Limb (tissue), 2 donors: ENCODE measurements around the gene TMEM144.

Experiments
- DNase-seq, 2 donors: peaks; one replicate each; pipeline ENCODE4 v3.0.0-alpha.2; 2016; ENCODE audit errors: extremely low spot score in 2 of 2

The TMEM144 gene

DNA sequence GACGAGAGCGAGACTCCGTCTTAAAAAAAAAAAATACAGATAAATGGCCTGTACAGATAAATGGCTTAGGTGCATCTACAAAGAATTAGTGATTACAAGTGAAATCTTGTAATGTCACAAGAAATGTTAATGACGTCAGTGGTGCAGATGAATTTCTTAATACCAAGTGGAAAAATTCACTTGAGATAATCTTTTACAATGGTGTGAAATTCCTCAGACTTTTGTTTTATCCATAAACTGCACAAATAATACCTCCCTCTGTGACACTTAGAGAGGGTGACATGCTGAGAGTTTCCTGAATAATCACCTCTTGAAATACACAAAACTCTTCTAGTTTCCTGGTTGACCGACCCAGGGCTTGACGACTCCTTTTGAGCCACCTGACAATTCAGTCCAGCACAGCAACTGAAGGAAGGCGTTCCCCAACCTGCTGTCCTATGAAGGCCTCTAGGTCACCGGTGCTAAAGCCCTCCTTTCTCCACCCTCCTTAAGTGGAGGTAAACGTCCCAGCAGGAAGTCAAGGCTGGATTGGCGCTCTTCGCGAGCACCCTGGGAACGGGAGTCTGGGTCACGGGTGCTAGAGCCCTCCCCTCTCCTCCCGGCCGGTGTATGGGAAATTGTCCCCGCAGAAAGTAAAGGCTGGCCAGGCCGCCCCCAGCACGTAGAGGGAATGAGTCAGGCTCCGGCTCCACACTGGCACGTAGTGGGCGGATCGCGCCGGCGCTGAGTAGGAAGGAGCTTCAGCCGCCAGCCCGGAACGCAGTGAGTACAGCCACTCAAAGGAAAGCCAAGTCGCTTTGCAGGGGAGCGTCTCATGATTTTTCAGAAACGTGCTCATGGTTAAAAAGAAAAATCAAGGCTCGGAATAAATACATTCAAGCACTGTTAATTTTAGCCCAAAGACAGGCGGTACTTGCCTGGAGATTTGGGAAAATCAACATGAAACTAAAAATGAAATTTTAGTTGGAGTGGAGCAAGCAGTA is at the start of gene TMEM144:
Gene TMEM144 (plus strand): TSS at position 662 of the 983 bp plus-strand sequence. CDS start 2,182 bp downstream, outside the sequence.
- peak; percentile 80 to 83 for DNase-seq

DNA sequence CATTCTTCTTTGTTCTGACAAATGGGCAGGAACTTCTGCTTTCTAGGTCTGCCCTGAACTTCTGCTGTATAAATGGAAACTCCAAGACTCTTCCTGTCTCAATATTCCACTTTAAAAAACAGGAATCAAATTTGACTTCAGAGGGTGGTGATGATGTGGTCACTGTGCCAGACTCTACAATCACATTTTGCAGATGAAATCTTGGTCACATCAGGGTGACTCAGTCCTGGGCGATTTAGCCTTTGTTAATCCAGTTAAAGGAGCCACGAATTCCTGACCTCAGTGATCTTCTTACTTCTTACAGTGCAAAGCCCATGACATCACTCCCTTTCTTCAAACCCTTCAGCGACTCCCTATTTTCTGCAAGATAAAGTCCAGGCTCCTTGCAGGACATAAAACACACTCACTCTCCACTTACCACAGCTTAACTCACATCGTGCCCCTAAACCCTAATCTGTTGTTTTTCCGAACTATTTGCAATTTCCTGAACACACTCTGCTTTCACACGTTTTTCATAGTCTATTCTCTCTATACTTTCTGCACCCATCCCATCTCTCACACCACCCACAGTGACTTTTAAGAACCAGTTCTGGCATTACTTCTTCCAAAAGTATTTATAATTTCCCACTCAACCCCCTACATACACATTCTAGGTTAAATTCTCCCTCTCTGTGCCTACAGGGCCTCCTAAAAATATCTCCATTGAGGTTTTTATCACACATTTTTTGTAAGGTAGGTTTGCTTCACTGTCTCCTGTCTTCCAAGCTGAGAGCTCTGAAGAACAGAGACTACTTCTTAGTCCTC is 48.5 kb upstream of the TMEM144 start:
- no peak for DNase-seq

GRCh38 chr4:158162631-158163030 is 47.7 kb upstream of the TMEM144 start:
- DNase-seq, result no peak

DNA sequence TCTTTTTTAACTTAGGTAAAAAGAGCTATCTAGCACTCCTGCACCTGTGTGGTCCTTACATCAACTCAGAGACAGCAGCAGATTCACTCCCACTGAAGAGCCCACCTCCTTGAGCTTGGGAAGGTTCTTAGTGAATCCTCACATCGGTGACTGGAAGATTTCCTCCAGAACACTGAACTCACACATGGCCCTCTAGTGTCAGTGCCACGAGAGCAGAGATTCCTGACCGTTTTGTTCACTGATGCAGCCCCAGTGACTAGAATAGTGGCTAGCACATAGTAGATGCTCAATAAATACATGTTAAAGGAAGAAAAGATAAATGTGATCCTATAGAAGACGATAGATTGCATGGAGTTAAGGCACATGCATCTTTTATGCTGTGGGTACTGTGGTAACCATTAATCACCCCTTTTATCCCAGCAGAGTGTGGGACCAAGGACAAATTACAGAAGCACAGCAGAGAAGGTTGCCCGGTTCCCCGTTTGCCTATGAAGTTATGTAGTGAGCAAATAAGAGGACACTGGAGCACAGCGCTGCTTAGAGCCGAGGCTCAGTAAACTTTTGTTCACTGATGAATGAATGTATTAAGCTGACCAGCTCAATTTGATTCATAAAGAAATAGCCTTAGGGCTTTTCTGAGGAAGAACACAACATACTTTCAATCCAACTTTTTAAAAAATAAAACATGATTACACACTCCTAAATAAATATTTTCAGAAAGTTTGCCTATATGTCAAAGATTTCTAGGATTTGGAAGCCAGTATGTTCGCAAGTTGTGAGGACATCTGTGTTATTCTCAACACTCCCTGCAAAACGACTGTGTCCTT is 46.1 kb upstream of the TMEM144 start:
- DNase-seq, result no peak

GRCh38 chr4:158164768-158165213 is 45.5 kb upstream of the TMEM144 start:
- no peak for DNase-seq

DNA sequence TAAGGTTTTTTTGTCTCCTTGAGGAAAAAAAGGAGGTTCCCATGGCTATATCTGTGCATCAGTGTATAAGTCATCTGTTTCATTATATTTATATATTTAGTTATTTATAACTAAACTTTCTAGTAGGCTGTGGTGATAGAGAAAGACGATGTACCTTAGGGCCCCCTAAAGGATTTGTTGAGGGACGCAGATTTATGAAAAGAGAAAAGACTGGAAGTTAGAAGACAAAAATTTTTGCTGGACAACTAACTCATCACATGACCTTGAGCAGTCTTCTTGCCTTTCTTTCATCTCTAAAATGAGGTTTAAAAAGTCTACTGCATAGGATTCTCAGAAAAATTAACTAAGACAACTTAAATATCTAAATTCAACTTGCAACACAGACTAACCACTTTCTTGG is 43.6 kb upstream of the TMEM144 start:
- DNase-seq, result no peak

DNA sequence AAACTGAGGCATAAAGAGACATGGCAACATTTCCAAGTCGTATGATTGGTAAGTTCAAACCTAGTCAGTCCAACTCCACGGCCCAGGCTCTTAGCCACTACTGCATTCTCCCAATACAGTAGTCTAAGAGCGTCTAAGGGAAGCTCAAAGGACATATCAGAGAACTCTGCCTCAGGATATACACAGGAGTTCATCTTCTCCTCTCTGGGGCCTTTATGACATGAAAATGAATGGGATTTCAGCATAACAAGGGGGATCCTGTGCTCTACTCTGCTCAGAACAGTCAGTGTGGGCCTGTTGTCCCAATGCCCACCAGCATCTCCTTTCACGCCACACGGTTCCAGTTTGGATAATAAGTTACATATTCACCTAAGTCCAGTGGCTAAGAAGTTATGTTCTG is 41.7 kb upstream of the TMEM144 start:
- DNase-seq, result no peak

- DNase-seq, result no peak
Observed at GRCh38 chr4:158169506-158169905, 40.8 kb upstream of the TMEM144 start.

DNA sequence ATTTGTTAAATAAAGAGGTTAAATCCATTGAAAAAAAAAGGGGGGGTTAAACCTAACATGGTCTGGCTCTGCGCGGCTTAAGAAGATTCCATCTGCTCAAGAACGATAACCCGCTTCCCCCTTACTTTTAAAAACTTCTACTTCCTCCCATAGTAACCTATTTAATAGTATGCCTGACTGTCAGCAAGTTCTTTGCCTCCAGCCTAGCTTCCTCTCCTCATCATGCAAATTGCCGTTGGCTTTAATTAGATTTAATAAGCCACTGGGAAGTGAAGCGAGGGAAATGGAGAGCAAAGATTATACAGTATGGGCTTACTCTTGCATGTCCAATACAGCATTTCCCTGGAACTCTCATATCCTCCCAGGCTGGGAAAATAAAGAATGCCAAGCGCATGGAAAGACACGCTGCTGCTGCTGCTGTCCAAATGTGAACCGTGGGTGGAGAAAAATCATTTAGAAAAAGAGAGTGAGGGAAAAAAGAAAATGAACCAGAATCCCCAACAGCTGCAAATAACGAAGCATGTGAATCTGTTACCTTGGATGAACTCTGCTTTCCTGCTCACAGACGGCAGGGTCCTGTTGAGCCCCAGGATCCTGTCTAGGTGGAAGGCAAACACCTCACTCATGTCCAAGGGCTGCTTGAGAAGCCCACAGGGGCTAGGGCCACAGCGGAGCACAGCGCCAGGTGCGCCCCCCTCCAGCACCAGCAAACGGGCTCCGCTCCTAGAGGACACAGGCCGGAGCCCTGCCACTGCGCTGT is 40.2 kb upstream of the TMEM144 start:
- DNase-seq, result peak; percentile 48 to 63

DNA sequence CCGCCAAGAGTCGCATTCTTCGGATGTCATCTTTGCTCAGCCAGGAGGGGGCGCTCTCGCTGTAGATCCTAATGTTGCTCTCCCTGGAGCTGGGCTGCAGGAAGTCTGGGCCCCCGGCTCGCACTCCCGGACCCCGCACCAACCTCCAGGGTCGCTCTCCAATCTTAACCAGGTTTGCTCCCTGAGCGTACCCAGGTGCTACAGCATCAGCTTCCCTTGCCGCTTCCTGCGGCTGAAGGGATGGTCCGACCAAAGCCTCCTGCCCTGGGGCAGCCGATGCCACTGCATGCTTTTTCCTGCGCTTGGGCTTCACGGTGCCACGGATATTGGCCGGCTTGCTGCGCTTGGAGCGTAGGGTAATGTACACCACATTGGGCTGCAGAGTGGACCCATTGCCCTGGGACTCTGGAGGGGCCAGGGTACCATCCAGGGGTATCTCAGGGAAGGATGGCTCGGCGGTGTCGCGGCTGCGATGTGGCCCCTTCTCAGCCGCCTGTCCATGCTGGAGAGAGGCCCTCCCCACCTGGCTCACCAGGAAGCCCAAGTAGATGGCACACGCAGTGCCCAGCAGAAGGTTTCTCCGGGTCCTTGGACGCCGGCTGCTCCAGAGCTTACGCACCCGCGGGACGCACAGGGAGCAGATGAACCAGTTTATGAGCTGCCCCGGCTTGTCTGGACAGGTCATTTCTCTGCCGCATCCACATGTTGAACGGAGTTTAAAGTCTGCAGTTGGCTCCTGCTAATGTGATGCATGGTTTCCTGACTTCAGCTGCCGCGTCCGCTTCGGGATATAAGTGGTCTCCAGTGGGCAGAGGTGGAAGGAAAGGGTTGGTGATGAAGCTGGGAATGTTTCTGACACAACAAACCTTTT is 39.4 kb upstream of the TMEM144 start:
- DNase-seq, result peak in 1 of 2 donors; percentile 54

DNA sequence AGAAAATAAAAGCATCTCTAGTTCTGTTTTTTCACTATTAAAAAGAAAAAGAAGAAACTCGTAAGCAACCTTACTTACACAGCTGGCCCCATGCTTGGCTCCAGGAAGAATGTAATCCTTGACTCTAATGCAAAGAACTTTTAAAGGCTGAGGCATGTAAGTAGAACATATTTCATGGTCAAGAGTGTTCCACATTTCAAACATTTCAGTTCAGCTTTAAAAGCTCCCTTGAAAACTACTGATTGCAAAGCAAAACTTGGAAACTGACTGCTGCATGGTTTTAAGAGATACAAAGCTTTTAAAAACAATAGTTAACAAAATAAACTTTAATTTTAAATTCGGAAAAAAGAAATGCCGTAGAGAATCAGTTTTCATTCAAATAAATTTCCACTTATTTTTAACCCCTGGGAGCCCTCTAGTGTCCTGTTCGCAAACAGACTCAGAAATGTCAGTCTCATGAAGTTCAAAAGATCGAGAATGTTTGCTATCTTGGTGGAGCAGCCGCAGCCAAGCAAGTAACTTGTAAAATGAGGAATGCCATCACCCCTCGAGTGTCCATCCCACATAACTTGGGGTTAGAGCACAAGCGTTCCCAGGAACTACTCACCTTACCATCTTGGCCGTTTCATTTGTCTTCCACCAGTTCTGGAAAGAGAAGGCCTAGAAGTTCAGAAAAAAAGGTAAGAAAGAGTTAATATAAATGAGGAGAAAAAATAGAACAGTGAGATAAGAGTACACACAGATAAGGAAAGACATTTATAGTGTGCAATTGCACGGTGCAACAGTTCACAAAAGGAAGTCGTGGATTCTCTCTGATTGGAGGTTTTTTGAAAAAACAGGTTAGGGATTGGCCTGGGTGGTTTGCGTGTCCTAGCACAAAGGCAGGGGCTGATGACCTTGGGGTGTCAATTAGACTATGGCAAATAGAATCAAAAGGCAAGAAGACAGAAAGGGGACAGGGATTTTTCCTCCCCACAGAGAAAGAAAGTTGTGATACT is 37.7 kb upstream of the TMEM144 start, which contains the start of gene GASK1B:
Gene GASK1B (minus strand): TSS at position 765 of the 998 bp plus-strand sequence. CDS start 1,650 bp downstream, outside the sequence.
- DNase-seq, result peak in 1 of 2 donors; percentile 77

GRCh38 chr4:158176108-158176507 is 34.2 kb upstream of the TMEM144 start:
- DNase-seq, result no peak

DNA sequence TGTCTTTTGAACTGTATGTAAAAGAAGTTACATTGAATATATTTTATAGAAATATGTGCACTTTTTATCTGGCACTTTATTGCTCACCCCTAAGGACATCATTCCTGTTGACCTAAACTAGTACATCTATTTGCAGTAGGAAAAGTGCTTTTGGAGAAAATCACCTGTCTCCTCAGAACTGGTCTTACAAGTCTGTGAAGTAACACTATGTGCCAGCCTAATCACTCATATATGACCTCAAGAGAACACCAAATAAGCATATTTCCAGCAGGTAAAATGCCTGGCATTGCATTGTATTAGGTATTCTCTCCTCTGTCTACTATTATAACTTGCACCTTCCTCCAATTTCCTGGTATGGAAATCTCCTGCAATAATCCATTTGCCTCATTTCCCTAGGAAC is 33.5 kb upstream of the TMEM144 start:
- no peak for DNase-seq

DNA sequence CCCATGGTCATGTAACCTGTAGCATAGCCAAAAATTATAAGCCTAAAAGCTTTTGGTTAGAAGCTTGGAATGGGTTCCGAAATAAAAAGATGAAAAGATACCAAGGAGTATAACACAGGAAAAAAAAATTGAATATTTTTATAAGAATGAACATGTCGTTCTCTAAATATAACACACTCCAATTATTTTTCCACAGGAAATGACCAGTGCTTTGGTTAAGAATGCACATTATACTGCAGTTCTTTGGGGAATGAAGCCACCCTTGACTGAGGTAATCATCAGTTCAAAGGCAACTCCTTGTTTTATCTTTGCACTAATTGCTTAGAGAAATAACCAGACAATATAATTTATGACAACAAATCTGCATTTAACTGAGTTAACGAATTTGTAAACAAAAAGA is 30.8 kb upstream of the TMEM144 start:
- no peak for DNase-seq

DNA sequence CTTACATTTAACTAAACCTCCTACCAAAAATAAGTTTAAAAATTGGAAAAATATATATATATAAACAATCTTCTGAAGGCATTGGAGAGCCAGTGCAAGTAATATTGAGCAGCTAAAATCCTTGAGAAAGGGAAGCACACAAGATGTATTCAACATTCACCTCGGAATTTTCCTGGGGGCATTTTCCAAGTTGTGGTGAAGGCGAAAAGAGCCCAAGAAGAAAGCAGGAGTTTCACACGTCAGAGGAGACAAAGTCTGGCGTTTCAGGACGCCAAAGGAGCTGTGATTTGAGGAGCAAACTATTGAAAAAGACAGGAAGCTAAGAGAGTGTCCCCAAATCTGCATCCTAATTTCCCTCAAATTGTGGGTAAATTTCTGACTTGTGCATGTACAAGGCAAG is 28.4 kb upstream of the TMEM144 start:
- no peak for DNase-seq

DNA sequence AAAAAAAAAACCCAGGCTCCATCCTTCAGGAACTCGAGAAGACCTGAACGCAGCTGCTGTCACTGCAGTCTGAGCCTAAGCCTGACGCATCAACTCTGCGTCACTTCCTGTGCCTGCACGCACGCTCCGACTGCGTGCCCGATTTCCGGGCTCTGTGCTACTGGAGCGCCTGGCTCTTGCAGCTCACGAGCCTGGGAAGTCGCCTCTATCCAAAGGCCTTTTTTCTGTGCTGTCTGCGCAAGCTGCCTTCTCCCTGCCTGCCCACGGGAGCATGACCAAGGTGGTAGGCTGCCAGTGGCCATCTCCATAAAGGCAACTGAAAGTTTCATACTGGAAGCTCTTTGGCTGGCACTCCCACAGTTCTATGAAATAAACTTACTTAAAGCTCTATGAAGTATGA is 27.6 kb upstream of the TMEM144 start:
- no peak for DNase-seq

GRCh38 chr4:158186815-158187214 is 23.5 kb upstream of the TMEM144 start:
- DNase-seq, result no peak

- no peak for DNase-seq
Observed at GRCh38 chr4:158189422-158189821, 20.9 kb upstream of the TMEM144 start.
